CD4-positive, alpha-beta T cell (primary cell): ENCODE measurements around the gene TREML1. TPM values are rescaled to one million over a fixed set of nuclear protein-coding genes. Genes with fewer than 3 reads are reported as not detected.

Experiments used
- ATAC-seq: fragments of 200-7000 bp; cut with Tn5 transposase; one replicate; pipeline ENCODE4 v1.10.0; 2022; ENCODE audit warnings: mild to moderate bottlenecking; ENCODE audit not compliant: poor library complexity
- CTCF ChIA-PET: fragments of 350-600 bp; sonication (Branson Sonifier 250); formaldehyde crosslinking; loops from one replicate; lab custom pipeline; 2021; ENCODE audit warnings: antibody characterized with exemption, inconsistent platforms; lab: Charles Lee
- POLR2A ChIA-PET: fragments of 350-600 bp; sonication (Branson Sonifier 250); formaldehyde crosslinking; loops from one replicate; lab custom pipeline; 2021; ENCODE audit warnings: antibody characterized with exemption, inconsistent platforms; lab: Charles Lee
- DNase-seq, 14 experiments: peaks; one replicate each; pipeline ENCODE4 v3.0.0-alpha.2; 2013 to 2020; ENCODE audit warnings: mixed read lengths in 2 of 14
- H3K27ac ChIP-seq, 2 donors: one replicate each; pipeline versions ENCODE4 v1.5.1 to v1.7.0; 2013; ENCODE audit warnings: low read length in 2 of 2, low read depth in 1 of 2, mild to moderate bottlenecking in 1 of 2
- H3K27me3 ChIP-seq, 2 experiments: 1 replicate in 1 of 2; 2 replicates in 1 of 2; pipeline versions ENCODE4 v1.6.1 to v1.7.0; 2013; ENCODE audit warnings: low read length in 2 of 2, control low read depth in 1 of 2, mild to moderate bottlenecking in 1 of 2, moderate library complexity in 1 of 2; ENCODE audit not compliant: insufficient read depth in 2 of 2, control insufficient read depth in 1 of 2
- H3K36me3 ChIP-seq: one replicate; pipeline ENCODE4 v1.6.1; 2013; ENCODE audit warnings: low read length, control low read depth; ENCODE audit not compliant: insufficient read depth
- H3K4me1 ChIP-seq: one replicate; pipeline ENCODE4 v1.6.1; 2013; ENCODE audit warnings: low read length, control low read depth; ENCODE audit not compliant: insufficient read depth
- H3K4me3 ChIP-seq: one replicate; pipeline ENCODE4 v1.5.1; 2013; ENCODE audit warnings: mild to moderate bottlenecking, low read length, moderate library complexity
- H3K9me3 ChIP-seq, 2 experiments: 1 replicate in 1 of 2; 2 replicates in 1 of 2; pipeline versions ENCODE4 v1.6.1 to v1.7.0; 2013; ENCODE audit warnings: low read length in 2 of 2, mild to moderate bottlenecking in 2 of 2, control low read depth in 1 of 2, moderate library complexity in 1 of 2; ENCODE audit not compliant: control insufficient read depth in 1 of 2, insufficient read depth in 1 of 2
- H3K27ac Mint-ChIP-seq: one replicate; pipeline ENCODE4 v1.8.0; 2020; ENCODE audit warnings: mixed read lengths
- H3K27me3 Mint-ChIP-seq: one replicate; pipeline ENCODE4 v1.8.0; 2021; ENCODE audit warnings: mixed read lengths
- H3K36me3 Mint-ChIP-seq: one replicate; pipeline ENCODE4 v1.8.0; 2021; ENCODE audit warnings: low read depth, mixed read lengths
- H3K4me1 Mint-ChIP-seq: one replicate; pipeline ENCODE4 v1.8.0; 2021; ENCODE audit warnings: low read depth, mixed read lengths
- H3K4me3 Mint-ChIP-seq: one replicate; pipeline ENCODE4 v1.8.0; 2020; ENCODE audit warnings: mild to moderate bottlenecking, mixed read lengths
- H3K9me3 Mint-ChIP-seq: one replicate; pipeline ENCODE4 v1.8.0; 2020; ENCODE audit warnings: mixed read lengths
- CTCF ChIP-seq: fragments of 200-600 bp; IDR thresholded peaks from one replicate; pipeline ENCODE4 v1.8.0; 2022; ENCODE audit warnings: antibody characterized with exemption, mild to moderate bottlenecking
- intact Hi-C, 2 experiments: fragments of 100-400 bp; cut with DNase I in 1 of 2; cut with micrococcal nuclease in 1 of 2; formaldehyde crosslinking; loops; one replicate each; pipeline versions ENCODE4 v1.15.1 to v1.9.0; 2023 to 2025; cut with DNase I, micrococcal nuclease
- total RNA-seq, 174 experiments: library from RNA in 2 of 174; stranded (reverse) in 2 of 174; gene quantifications; one replicate each; pipeline ENCODE4 v1.2.3 and lab custom pipeline; 2021 to 2026

Gene TREML1
- total RNA-seq, 2 experiments from 2014 or later = not detected

- ChIA-PET POLR2A (no interaction called here), CTCF (no interaction called here)
- Mint-ChIP-seq H3K4me3 (no peak overlapping the region), H3K36me3 (peaks cover 14% of the 10 kb centered on the region), H3K27ac (no peak overlapping the region), H3K27me3 (no peaks in the 10 kb centered on the region), H3K4me1 (no peaks in the 10 kb centered on the region), H3K9me3 (no peaks in the 10 kb centered on the region)
- no peak overlapping the region for H3K27ac ChIP-seq
- no peaks in the 10 kb centered on the region for H3K4me1 ChIP-seq
- H3K9me3 ChIP-seq = no peaks in the 10 kb centered on the region
- intact Hi-C loops = no loop called here
- H3K4me3 ChIP-seq = no peak overlapping the region
- DNase-seq (no peak), ATAC-seq (no peak)
- H3K36me3 ChIP-seq = peaks cover 14% of the 10 kb centered on the region
- H3K27me3 ChIP-seq = no peaks in the 10 kb centered on the region
- TF ChIP-seq CTCF = no peak
These were observed 21.9 kb downstream of the TREML1 start for GRCh38 chr6:41132254-41132653.

DNA sequence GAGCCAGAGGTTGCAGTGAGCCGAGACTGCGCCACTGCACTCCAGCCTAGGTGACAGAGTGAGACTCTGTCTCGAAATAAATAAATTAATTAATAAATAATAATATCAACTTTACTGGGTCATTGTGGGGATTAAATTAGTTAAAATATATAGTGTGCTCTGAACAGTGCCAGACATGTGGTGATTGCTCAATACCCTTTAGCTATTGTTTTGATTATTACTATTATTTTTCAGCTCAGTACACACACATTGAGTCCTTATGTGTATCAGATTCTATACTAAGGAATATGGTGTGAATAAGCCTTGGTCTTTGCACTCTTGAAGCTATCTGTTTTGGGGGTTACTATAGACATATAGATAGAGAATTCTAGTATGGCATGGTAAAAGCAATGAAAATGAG, 28.9 kb downstream of the TREML1 start:
- CTCF ChIA-PET = no interaction called here

DNA sequence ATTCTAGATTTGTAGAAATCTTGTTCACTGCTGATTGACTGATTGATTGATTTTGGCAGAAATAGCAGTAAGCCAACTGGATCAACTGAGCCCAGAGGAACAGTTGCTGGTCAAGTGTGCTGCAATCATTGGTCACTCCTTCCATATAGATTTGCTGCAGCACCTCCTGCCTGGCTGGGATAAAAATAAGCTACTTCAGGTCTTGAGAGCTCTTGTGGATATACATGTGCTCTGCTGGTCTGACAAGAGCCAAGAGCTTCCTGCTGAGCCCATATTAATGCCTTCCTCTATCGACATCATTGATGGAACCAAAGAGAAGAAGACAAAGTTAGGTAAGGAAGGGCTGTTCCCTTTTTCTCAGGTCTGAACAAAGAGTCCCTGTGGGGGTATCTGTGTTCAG, 31.2 kb downstream of the TREML1 start:
- no peak overlapping the region for H3K4me3 Mint-ChIP-seq
- Histone ChIP-seq H3K36me3 (peaks cover 12% of the 10 kb centered on the region), H3K27me3 (no peaks in the 10 kb centered on the region), H3K4me1 (no peaks in the 10 kb centered on the region), H3K27ac (no peak overlapping the region), H3K4me3 (no peak overlapping the region), H3K9me3 (no peaks in the 10 kb centered on the region)
- peaks cover 88% of the 10 kb centered on the region for H3K36me3 Mint-ChIP-seq
- no peak for DNase-seq
- no peak for TF ChIP-seq CTCF
- CTCF ChIA-PET = no interaction called here
- H3K4me1 Mint-ChIP-seq = no peaks in the 10 kb centered on the region
- ATAC-seq = no peak
- H3K27ac Mint-ChIP-seq = no peak overlapping the region
- intact Hi-C loops = no loop called here
- H3K9me3 Mint-ChIP-seq = no peaks in the 10 kb centered on the region
- H3K27me3 Mint-ChIP-seq = no peaks in the 10 kb centered on the region
- POLR2A ChIA-PET = no interaction called here

More for the DNA sequence above, 28.9 kb downstream of the TREML1 start:
- Histone ChIP-seq H3K27me3 (no peaks in the 10 kb centered on the region), H3K27ac (no peak overlapping the region), H3K9me3 (no peaks in the 10 kb centered on the region), H3K4me3 (no peak overlapping the region), H3K36me3 (peaks cover 12% of the 10 kb centered on the region), H3K4me1 (no peaks in the 10 kb centered on the region)
- Mint-ChIP-seq H3K27ac (no peak overlapping the region), H3K4me1 (no peaks in the 10 kb centered on the region), H3K9me3 (no peaks in the 10 kb centered on the region), H3K27me3 (no peaks in the 10 kb centered on the region), H3K4me3 (no peak overlapping the region), H3K36me3 (peaks cover 74% of the 10 kb centered on the region)
- intact Hi-C loops = no loop called here
- no peak for ATAC-seq
- DNase-seq = no peak
- TF ChIP-seq CTCF = no peak
- POLR2A ChIA-PET = no interaction called here
